ENCODE results near the gene FAM131A.

Gene FAM131A

DNA sequence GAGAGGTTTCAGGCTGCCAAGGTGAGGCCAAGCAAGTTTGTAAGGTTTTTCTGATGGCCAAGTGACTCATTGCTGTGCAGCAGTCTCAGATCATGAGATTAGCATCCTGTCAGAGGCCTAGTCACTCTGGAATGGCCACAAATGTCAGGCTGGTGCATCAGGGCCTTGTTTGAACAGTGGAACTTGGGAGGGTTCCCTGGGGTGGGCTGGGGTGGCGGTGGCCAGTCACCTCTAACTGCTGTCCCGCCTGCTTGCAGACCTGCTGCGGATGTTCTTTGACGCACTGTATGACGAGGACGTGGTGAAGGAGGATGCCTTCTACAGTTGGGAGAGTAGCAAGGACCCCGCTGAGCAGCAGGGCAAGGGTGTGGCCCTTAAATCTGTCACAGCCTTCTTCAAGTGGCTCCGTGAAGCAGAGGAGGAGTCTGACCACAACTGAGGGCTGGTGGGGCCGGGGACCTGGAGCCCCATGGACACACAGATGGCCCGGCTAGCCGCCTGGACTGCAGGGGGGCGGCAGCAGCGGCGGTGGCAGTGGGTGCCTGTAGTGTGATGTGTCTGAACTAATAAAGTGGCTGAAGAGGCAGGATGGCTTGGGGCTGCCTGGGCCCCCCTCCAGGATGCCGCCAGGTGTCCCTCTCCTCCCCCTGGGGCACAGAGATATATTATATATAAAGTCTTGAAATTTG lies 2.8 kb upstream of the FAM131A start:
- WGBS, 2 donors (ENCODE audit: extremely low coverage in 2 of 2, insufficient read length in 2 of 2, insufficient replicate concordance in 1 of 2) = no CpG with 5 or more reads among the region's 15 CpGs
- Histone ChIP-seq H3K4me3 (ENCODE audit: low read length in 2 of 2) (no peak overlapping the region), H2AK5ac (ENCODE audit: low read depth, low read length) (no peak overlapping the region), H3K4me2 (ENCODE audit: insufficient read depth, low read length, poor library complexity, severe bottlenecking) (no peak overlapping the region), H2BK12ac (ENCODE audit: low read length) (no peak overlapping the region), H4K91ac (ENCODE audit: low read depth, low read length, poor library complexity) (no peak overlapping the region), H3K9ac (ENCODE audit: low read depth, low read length, poor library complexity) (no peak overlapping the region), H3K23ac (ENCODE audit: low read depth, low read length, poor library complexity) (no peak overlapping the region), H3K79me1 (ENCODE audit: low read depth, low read length) (peaks cover 3% of the 10 kb centered on the region), H3K9me3 (replicated peaks in 1 of 2; ENCODE audit: control insufficient read depth in 2 of 2, insufficient read depth in 1 of 2, low read depth in 1 of 2, low read length in 2 of 2) (no peaks in the 10 kb centered on the region), H2BK120ac (ENCODE audit: low read depth, low read length) (no peak overlapping the region), H3K4me1 (ENCODE audit: control insufficient read depth in 2 of 2, insufficient read depth in 1 of 2, low read depth in 1 of 2, low read length in 2 of 2) (peaks cover 20 to 31% of the 10 kb centered on the region in 2 donors), H2AFZ (ENCODE audit: low read length) (no peak overlapping the region), H3K27me3 (ENCODE audit: control insufficient read depth in 3 of 3, insufficient read depth in 3 of 3, low read depth in 1 of 3, low read length in 3 of 3) (no peaks in the 10 kb centered on the region), H3K18ac (ENCODE audit: low read length) (no peak overlapping the region), H3K27ac (replicated peaks; ENCODE audit: low read length) (no peak overlapping the region), H4K8ac (ENCODE audit: low read depth, low read length) (no peak overlapping the region), H3K4ac (ENCODE audit: low read length) (no peak overlapping the region), H2BK15ac (ENCODE audit: low read length) (no peak overlapping the region), H3K36me3 (replicated peaks in 1 of 2; ENCODE audit: control insufficient read depth in 2 of 2, insufficient read depth in 2 of 2, low read length in 2 of 2) (peaks cover 39 to 60% of the 10 kb centered on the region in 2 donors), H3K14ac (ENCODE audit: low read length) (no peak overlapping the region), H2BK5ac (ENCODE audit: low read length) (no peak overlapping the region)
- no peak for DNase-seq (ENCODE audit: low spot score)

DNA sequence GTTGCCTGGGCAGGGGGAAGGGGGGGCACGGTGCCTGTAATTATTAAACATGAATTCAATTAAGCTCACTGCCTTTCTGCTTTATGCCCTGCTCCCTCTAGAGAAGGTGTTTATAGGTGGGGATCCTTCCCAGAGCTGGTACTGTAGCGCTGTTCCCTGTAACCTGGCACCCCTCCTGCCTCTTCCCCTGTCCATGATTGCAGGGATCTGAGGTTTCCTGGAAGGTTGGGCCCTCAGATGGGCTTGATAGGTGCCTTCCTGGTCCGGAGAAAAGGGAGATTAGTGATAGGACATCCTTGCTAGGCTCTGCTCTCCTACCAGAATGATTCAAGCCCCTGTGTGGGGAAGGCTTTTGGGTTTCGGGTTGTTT lies 2.1 kb upstream of the FAM131A start:
- Histone ChIP-seq H2AK5ac (ENCODE audit: low read depth, low read length) (no peak overlapping the region), H3K79me1 (ENCODE audit: low read depth, low read length) (peaks cover 5% of the 10 kb centered on the region), H3K4me3 (ENCODE audit: low read length in 2 of 2) (peak overlapping the region in 1 of 2 donors; percentile 60), H3K18ac (ENCODE audit: low read length) (no peak overlapping the region), H3K4me2 (ENCODE audit: insufficient read depth, low read length, poor library complexity, severe bottlenecking) (peak overlapping the region; percentile 45), H3K4ac (ENCODE audit: low read length) (no peak overlapping the region), H3K9ac (ENCODE audit: low read depth, low read length, poor library complexity) (no peak overlapping the region), H3K23ac (ENCODE audit: low read depth, low read length, poor library complexity) (no peak overlapping the region), H3K36me3 (replicated peaks in 1 of 2; ENCODE audit: control insufficient read depth in 2 of 2, insufficient read depth in 2 of 2, low read length in 2 of 2) (peaks cover 37 to 54% of the 10 kb centered on the region in 2 donors), H3K27me3 (ENCODE audit: control insufficient read depth in 3 of 3, insufficient read depth in 3 of 3, low read depth in 1 of 3, low read length in 3 of 3) (no peaks in the 10 kb centered on the region), H4K8ac (ENCODE audit: low read depth, low read length) (no peak overlapping the region), H2BK12ac (ENCODE audit: low read length) (no peak overlapping the region), H3K4me1 (ENCODE audit: control insufficient read depth in 2 of 2, insufficient read depth in 1 of 2, low read depth in 1 of 2, low read length in 2 of 2) (peaks cover 20 to 31% of the 10 kb centered on the region in 2 donors), H2BK120ac (ENCODE audit: low read depth, low read length) (no peak overlapping the region), H2AFZ (ENCODE audit: low read length) (peak overlapping the region; percentile 15), H2BK15ac (ENCODE audit: low read length) (no peak overlapping the region), H3K9me3 (replicated peaks in 1 of 2; ENCODE audit: control insufficient read depth in 2 of 2, insufficient read depth in 1 of 2, low read depth in 1 of 2, low read length in 2 of 2) (no peaks in the 10 kb centered on the region), H3K14ac (ENCODE audit: low read length) (no peak overlapping the region), H2BK5ac (ENCODE audit: low read length) (no peak overlapping the region), H4K91ac (ENCODE audit: low read depth, low read length, poor library complexity) (no peak overlapping the region), H3K27ac (replicated peaks; ENCODE audit: low read length) (peak overlapping the region; percentile 46)
- WGBS, 2 donors (ENCODE audit: extremely low coverage in 2 of 2, insufficient read length in 2 of 2, insufficient replicate concordance in 1 of 2) = no CpG with 5 or more reads among the region's 4 CpGs
- no peak for DNase-seq (ENCODE audit: low spot score)

DNA sequence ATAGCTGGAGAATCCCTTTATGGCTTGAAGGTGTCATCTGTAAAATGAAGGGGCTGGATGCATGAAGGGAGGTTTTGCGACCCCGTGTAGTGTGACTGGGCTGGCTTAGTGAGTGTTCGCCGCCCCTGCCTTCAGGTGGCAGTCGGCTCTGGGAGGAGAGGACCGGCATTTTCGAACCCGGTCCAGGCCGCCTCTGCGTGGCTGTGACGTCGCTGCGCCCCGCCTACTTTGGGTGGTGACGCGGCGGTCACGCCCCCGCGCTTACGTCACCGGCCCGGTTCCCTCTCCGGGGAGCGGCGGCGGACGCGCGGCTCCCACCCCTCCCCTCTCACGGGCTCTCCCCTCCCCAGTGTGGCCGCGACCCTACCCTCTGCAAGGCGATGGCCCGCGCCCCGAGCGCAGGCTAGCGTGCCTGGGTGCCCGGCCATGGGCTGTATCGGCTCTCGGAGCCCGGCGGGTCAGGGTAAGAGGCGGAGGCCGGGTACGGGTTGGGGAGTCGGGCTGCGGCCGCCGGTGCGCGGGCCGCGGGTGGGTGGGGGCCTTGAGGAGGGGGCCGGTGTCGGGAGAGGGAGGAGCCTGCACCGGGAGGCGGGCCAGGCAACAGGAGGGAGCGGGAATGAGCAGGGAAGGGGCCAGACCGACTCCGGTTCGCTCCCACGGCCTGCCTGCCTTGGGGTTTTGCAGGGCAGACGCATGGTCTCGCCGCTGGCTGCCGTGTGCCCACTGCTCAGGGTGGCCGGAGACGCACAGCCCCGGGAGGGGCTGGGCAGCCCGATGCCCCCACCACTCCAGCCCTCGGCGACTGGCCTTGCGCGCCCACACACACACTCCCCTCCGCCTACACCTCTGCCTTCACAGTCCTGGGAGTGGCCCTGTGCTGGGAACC lies 1.5 kb upstream of the FAM131A start:
- Histone ChIP-seq H2BK5ac (ENCODE audit: low read length) (peak overlapping the region; percentile 67), H3K36me3 (replicated peaks in 1 of 2; ENCODE audit: control insufficient read depth in 2 of 2, insufficient read depth in 2 of 2, low read length in 2 of 2) (peaks cover 35 to 47% of the 10 kb centered on the region in 2 donors), H3K9ac (ENCODE audit: low read depth, low read length, poor library complexity) (peak overlapping the region; percentile 82), H2BK15ac (ENCODE audit: low read length) (peak overlapping the region; percentile 40), H3K27me3 (ENCODE audit: control insufficient read depth in 3 of 3, insufficient read depth in 3 of 3, low read depth in 1 of 3, low read length in 3 of 3) (no peaks in the 10 kb centered on the region), H3K4me1 (ENCODE audit: control insufficient read depth in 2 of 2, insufficient read depth in 1 of 2, low read depth in 1 of 2, low read length in 2 of 2) (peaks cover 20 to 31% of the 10 kb centered on the region in 2 donors), H3K4me3 (ENCODE audit: low read length in 2 of 2) (peak overlapping the region; percentile 60 to 91), H3K23ac (ENCODE audit: low read depth, low read length, poor library complexity) (peak overlapping the region; percentile 40), H3K18ac (ENCODE audit: low read length) (peak overlapping the region; percentile 92), H4K91ac (ENCODE audit: low read depth, low read length, poor library complexity) (no peak overlapping the region), H2AFZ (ENCODE audit: low read length) (peak overlapping the region; percentile 87), H4K8ac (ENCODE audit: low read depth, low read length) (no peak overlapping the region), H3K14ac (ENCODE audit: low read length) (peak overlapping the region; percentile 42), H3K79me1 (ENCODE audit: low read depth, low read length) (peaks cover 5% of the 10 kb centered on the region), H3K4ac (ENCODE audit: low read length) (no peak overlapping the region), H2BK12ac (ENCODE audit: low read length) (no peak overlapping the region), H2BK120ac (ENCODE audit: low read depth, low read length) (peak overlapping the region; percentile 35), H3K27ac (replicated peaks; ENCODE audit: low read length) (peak overlapping the region; percentile 86), H3K4me2 (ENCODE audit: insufficient read depth, low read length, poor library complexity, severe bottlenecking) (peak overlapping the region; percentile 78), H2AK5ac (ENCODE audit: low read depth, low read length) (peak overlapping the region; percentile 86), H3K9me3 (replicated peaks in 1 of 2; ENCODE audit: control insufficient read depth in 2 of 2, insufficient read depth in 1 of 2, low read depth in 1 of 2, low read length in 2 of 2) (no peaks in the 10 kb centered on the region)
- WGBS, 2 donors (ENCODE audit: extremely low coverage in 2 of 2, insufficient read length in 2 of 2, insufficient replicate concordance in 1 of 2) = no CpG with 5 or more reads among the region's 77 CpGs
- DNase-seq (ENCODE audit: low spot score) = peak; percentile 86
